HEK293 (cell line): Measurements from ENCODE around the gene STS.

Experiments
- ATF2 ChIP-seq: fragments of 450-650 bp; formaldehyde crosslinking; IDR thresholded peaks from 2 replicates; pipeline ENCODE4 v1.5.1; 2016; ENCODE audit warnings: missing biosample characterization, missing genetic modification characterization, low read depth
- CTCF ChIP-seq: fragments of 450-650 bp; formaldehyde crosslinking; IDR thresholded peaks from 2 replicates; pipeline ENCODE4 v1.5.1; 2016; ENCODE audit warnings: missing biosample characterization, missing genetic modification characterization
- HOXA7 ChIP-seq: sonication (generic); formaldehyde crosslinking; IDR thresholded peaks from 2 replicates; pipeline ENCODE4 v1.8.1; 2022; ENCODE audit warnings: missing genetic modification reagents, borderline replicate concordance
- PRDM10 ChIP-seq: fragments of 450-650 bp; formaldehyde crosslinking; IDR thresholded peaks from 2 replicates; pipeline ENCODE4 v1.5.1; 2016; ENCODE audit warnings: missing biosample characterization, missing genetic modification characterization
- SALL2 ChIP-seq: fragments of 450-650 bp; formaldehyde crosslinking; IDR thresholded peaks from 2 replicates; pipeline ENCODE4 v1.5.0; 2017; ENCODE audit warnings: missing biosample characterization, mild to moderate bottlenecking, missing genetic modification characterization, borderline replicate concordance
- SCRT2 ChIP-seq: fragments of 450-650 bp; formaldehyde crosslinking; IDR thresholded peaks from 2 replicates; pipeline ENCODE4 v1.5.1; 2016; ENCODE audit warnings: missing biosample characterization, missing genetic modification characterization
- ZBTB1 ChIP-seq: fragments of 450-650 bp; formaldehyde crosslinking; IDR thresholded peaks from 2 replicates; pipeline ENCODE4 v1.5.1; 2016; ENCODE audit warnings: missing biosample characterization, missing genetic modification characterization
- ZBTB26 ChIP-seq: fragments of 450-650 bp; formaldehyde crosslinking; optimal IDR thresholded peaks from 2 replicates; pipeline ENCODE3; 2016; ENCODE audit warnings: missing biosample characterization, mild to moderate bottlenecking, missing genetic modification characterization
- ZBTB6 ChIP-seq: fragments of 450-650 bp; formaldehyde crosslinking; IDR thresholded peaks from 2 replicates; pipeline ENCODE4 v1.5.1; 2017; ENCODE audit warnings: missing biosample characterization, missing genetic modification characterization
- ZEB2 ChIP-seq: fragments of 450-650 bp; formaldehyde crosslinking; IDR thresholded peaks from 2 replicates; pipeline ENCODE4 v1.5.1; 2016; ENCODE audit warnings: missing biosample characterization, missing genetic modification characterization
- ZNF223 ChIP-seq: fragments of 450-650 bp; formaldehyde crosslinking; IDR thresholded peaks from 2 replicates; pipeline ENCODE4 v1.5.1; 2016; ENCODE audit warnings: missing biosample characterization, missing genetic modification characterization
- ZNF23 ChIP-seq: fragments of 450-650 bp; formaldehyde crosslinking; IDR thresholded peaks from 2 replicates; pipeline ENCODE4 v1.5.1; 2016; ENCODE audit warnings: missing biosample characterization, missing genetic modification characterization, borderline replicate concordance

GRCh38 chrX:7170898-7171297 lies 23.4 kb downstream of the STS start:
- TF ChIP-seq SCRT2 (tag by site-specific recombination) (no peak), ZEB2 (tag by site-specific recombination) (no peak), ATF2 (tag by site-specific recombination) (no peak), ZBTB1 (tag by site-specific recombination) (no peak), CTCF (tag by site-specific recombination) (no peak), ZBTB6 (no peak), HOXA7 (no peak), ZBTB26 (no peak), ZNF23 (tag by site-specific recombination) (no peak), ZNF223 (tag by site-specific recombination) (no peak), PRDM10 (no peak), SALL2 (tag by site-specific recombination) (no peak)
